Activated CD8-positive, alpha-beta T cell treated with anti-CD3 and anti-CD28 coated beads, Interleukin-2, amount 10 ng/mL, durations not matched to agents 7 days and 5 days (primary cell): Measurements from ENCODE around the gene PLXNA4. TPM values are rescaled to one million over a fixed set of nuclear protein-coding genes. Genes with fewer than 3 reads are reported as not detected.

Experiments used
- ATAC-seq: fragments of 150-1000 bp; cut with Tn5 transposase; one replicate; pipeline ENCODE4 v1.10.0; 2021; ENCODE audit warnings: moderate library complexity
- CTCF ChIA-PET: fragments of 350-600 bp; sonication (Branson Sonifier 250); formaldehyde crosslinking; loops from one replicate; lab custom pipeline; 2021; ENCODE audit warnings: antibody characterized with exemption; lab: Charles Lee
- POLR2A ChIA-PET: fragments of 350-600 bp; sonication (Branson Sonifier 250); formaldehyde crosslinking; loops from one replicate; lab custom pipeline; 2021; ENCODE audit warnings: antibody characterized with exemption; lab: Charles Lee
- DNase-seq: peaks from one replicate; pipeline ENCODE4 v3.0.0-alpha.2; 2020
- H3K27ac Mint-ChIP-seq: one replicate; pipeline ENCODE4 v1.8.0; 2021; ENCODE audit warnings: mild to moderate bottlenecking, mixed read lengths
- H3K27me3 Mint-ChIP-seq: one replicate; pipeline ENCODE4 v1.8.0; 2021; ENCODE audit warnings: low read depth, mixed read lengths
- H3K36me3 Mint-ChIP-seq: one replicate; pipeline ENCODE4 v1.8.0; 2021; ENCODE audit warnings: low read depth, mixed read lengths
- H3K4me1 Mint-ChIP-seq: one replicate; pipeline ENCODE4 v1.8.0; 2021; ENCODE audit warnings: low read depth, mixed read lengths
- H3K4me3 Mint-ChIP-seq: one replicate; pipeline ENCODE4 v1.8.0; 2021; ENCODE audit warnings: mild to moderate bottlenecking, mixed read lengths
- H3K9me3 Mint-ChIP-seq: one replicate; pipeline ENCODE4 v1.8.0; 2022; ENCODE audit warnings: mixed read lengths; ENCODE audit not compliant: insufficient read depth
- total RNA-seq, 2 experiments: library from RNA; stranded (reverse); gene quantifications; one replicate each; pipeline ENCODE4 v1.2.3, GENCODE V29; 2021

The PLXNA4 gene
- total RNA-seq, 2 experiments from 2014 or later: 45.4 to 47.2 TPM

GRCh38 chr7:132527467-132528410 lies 48.5 kb downstream of the PLXNA4 start:
- Mint-ChIP-seq H3K9me3 (no peaks in the 10 kb centered on the region), H3K36me3 (peaks cover 56% of the 10 kb centered on the region), H3K27me3 (peaks cover 3% of the 10 kb centered on the region), H3K27ac (peak overlapping the region; percentile 4), H3K4me3 (no peak overlapping the region), H3K4me1 (peaks cover 32% of the 10 kb centered on the region)
- ATAC-seq (no peak), DNase-seq (no peak)
- ChIA-PET POLR2A (no interaction called here), CTCF (interaction anchor here (1.4 kb wide), 1 partner anchor 10 kb away, joined by 4 read pairs; no protein-coding TSS in a partner anchor)

GRCh38 chr7:132526111-132526740 lies 50.0 kb downstream of the PLXNA4 start:
- DNase-seq (no peak), ATAC-seq (no peak)
- POLR2A ChIA-PET: no interaction called here
- peaks cover 3% of the 10 kb centered on the region for H3K27me3 Mint-ChIP-seq
- peaks cover 61% of the 10 kb centered on the region for H3K36me3 Mint-ChIP-seq
- H3K4me3 Mint-ChIP-seq: no peak overlapping the region
- no peak overlapping the region for H3K27ac Mint-ChIP-seq
- H3K4me1 Mint-ChIP-seq: peaks cover 22% of the 10 kb centered on the region
- no peaks in the 10 kb centered on the region for H3K9me3 Mint-ChIP-seq
- CTCF ChIA-PET: interaction anchor here (0.6 to 1.6 kb wide), 3 partner anchors 11 to 1075 kb away, joined by 3 to 4 read pairs (median 3); no protein-coding TSS in a partner anchor

DNA sequence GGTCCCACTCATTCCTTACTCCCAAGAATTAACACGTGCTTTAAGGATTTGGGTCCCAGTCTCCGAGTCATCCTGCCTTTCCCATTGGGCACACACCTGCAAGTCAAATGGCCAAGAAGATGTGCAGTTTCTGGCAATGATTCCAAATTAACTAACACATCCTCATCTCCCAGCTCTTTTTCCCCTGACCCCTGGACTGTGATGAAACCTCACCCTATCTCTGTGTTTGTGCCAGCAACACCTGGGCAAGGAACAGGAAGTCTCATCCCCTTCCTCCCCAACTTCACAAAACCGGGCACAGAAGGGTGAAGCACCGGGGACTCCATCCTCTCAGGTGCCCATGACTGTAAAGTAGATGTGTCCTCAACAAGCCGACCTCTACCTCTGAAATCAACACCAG lies 54.8 kb downstream of the PLXNA4 start:
- no peak for ATAC-seq
- H3K4me1 Mint-ChIP-seq: peaks cover 42% of the 10 kb centered on the region
- ChIA-PET POLR2A (no interaction called here), CTCF (interaction anchor here (1.7 kb wide), 1 partner anchor 11 kb away, joined by 4 read pairs; no protein-coding TSS in a partner anchor)
- no peak overlapping the region for H3K4me3 Mint-ChIP-seq
- H3K27ac Mint-ChIP-seq: no peak overlapping the region
- DNase-seq: no peak
- H3K27me3 Mint-ChIP-seq: no peaks in the 10 kb centered on the region
- no peaks in the 10 kb centered on the region for H3K9me3 Mint-ChIP-seq
- H3K36me3 Mint-ChIP-seq: peaks cover 54% of the 10 kb centered on the region

DNA sequence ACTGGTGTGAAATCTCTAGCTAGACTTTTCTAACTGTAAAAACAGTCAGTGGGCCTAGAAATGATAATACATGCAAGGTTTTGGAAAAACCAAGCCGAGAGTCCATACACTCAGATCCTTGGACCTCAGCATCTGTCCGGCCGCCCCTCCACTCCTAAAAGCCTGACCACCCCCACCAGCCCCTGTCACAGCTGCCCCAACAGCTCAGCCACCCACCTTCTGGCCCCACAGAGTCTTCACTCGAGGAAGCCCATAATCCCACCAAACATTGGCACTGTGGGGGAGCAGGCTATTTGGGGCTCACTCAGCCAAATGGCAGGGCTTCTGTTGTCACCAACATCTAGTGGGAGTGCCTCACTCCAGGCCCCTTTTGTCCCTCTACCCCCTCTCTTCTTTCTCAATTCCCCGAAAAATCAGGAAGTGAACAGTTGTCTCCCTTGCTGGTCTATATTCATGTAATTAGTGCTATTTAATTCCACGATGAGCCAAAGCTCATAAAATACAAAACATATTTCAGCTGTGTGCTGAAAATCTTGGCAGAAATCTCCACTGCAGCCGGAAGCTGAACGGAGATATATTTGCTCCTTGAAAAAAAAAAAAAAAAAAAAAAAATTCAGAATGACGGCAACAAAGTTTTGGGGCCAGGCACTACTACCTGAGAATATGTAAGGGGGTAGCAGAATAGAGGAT lies 55.5 kb downstream of the PLXNA4 start:
- ATAC-seq: no peak

GRCh38 chr7:132519936-132520335 lies 56.3 kb downstream of the PLXNA4 start:
- POLR2A ChIA-PET: no interaction called here
- Mint-ChIP-seq H3K27me3 (no peaks in the 10 kb centered on the region), H3K27ac (no peak overlapping the region), H3K9me3 (no peaks in the 10 kb centered on the region), H3K4me3 (no peak overlapping the region), H3K36me3 (peaks cover 49% of the 10 kb centered on the region), H3K4me1 (peaks cover 36% of the 10 kb centered on the region)
- ATAC-seq (no peak), DNase-seq (no peak)
- CTCF ChIA-PET: interaction anchor here (3.9 kb wide), 1 partner anchor 61 kb away, joined by 15 read pairs; no protein-coding TSS in a partner anchor

More for the DNA sequence above, 55.5 kb downstream of the PLXNA4 start:
- H3K27me3 Mint-ChIP-seq: no peaks in the 10 kb centered on the region
- H3K9me3 Mint-ChIP-seq: no peaks in the 10 kb centered on the region
- no peak overlapping the region for H3K27ac Mint-ChIP-seq
- peaks cover 36% of the 10 kb centered on the region for H3K4me1 Mint-ChIP-seq
- H3K36me3 Mint-ChIP-seq: peaks cover 49% of the 10 kb centered on the region
- ChIA-PET POLR2A (no interaction called here), CTCF (interaction anchor here (1.7 to 3.9 kb wide), 2 partner anchors 10 to 60 kb away, joined by 4 to 15 read pairs; no protein-coding TSS in a partner anchor)
- DNase-seq: no peak
- H3K4me3 Mint-ChIP-seq: no peak overlapping the region

DNA sequence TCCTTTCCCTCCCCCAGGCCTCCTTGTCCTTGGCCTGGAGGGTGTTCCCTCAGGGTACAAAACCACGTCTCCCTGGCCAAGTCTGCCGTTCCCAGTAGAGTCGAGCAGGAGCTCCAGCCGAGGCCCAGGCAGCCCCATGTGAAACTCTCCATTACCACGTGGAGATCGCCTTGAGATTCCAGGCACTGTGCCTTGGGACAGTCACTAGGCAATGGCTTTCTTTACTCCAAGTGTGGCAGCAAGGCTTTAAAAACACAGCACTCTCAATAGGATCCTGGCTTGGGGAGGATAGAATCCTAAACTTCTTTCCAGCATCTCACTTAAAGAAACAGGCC lies 57.5 kb downstream of the PLXNA4 start:
- H3K4me3 Mint-ChIP-seq: no peak overlapping the region
- DNase-seq: no peak
- ChIA-PET CTCF (interaction anchor here (1.3 to 3.9 kb wide), 3 partner anchors 42 to 62 kb away, joined by 4 to 15 read pairs (median 4); no protein-coding TSS in a partner anchor), POLR2A (no interaction called here)
- ATAC-seq: no peak
- H3K4me1 Mint-ChIP-seq: peaks cover 36% of the 10 kb centered on the region
- peak overlapping the region; percentile 35 for H3K27ac Mint-ChIP-seq
- no peaks in the 10 kb centered on the region for H3K9me3 Mint-ChIP-seq
- peaks cover 55% of the 10 kb centered on the region for H3K36me3 Mint-ChIP-seq
- H3K27me3 Mint-ChIP-seq: no peaks in the 10 kb centered on the region

- no peaks in the 10 kb centered on the region for H3K27me3 Mint-ChIP-seq
- DNase-seq (peak; percentile 42), ATAC-seq (no peak)
- no peak overlapping the region for H3K27ac Mint-ChIP-seq
- CTCF ChIA-PET: interaction anchor here (0.7 to 3.9 kb wide), 18 partner anchors 9 to 135 kb away, joined by 3 to 16 read pairs (median 4); no protein-coding TSS in a partner anchor
- POLR2A ChIA-PET: no interaction called here
- no peak overlapping the region for H3K4me3 Mint-ChIP-seq
- peaks cover 54% of the 10 kb centered on the region for H3K36me3 Mint-ChIP-seq
- H3K4me1 Mint-ChIP-seq: peaks cover 38% of the 10 kb centered on the region
- H3K9me3 Mint-ChIP-seq: no peaks in the 10 kb centered on the region
Measured at GRCh38 chr7:132518102-132518838, 58.0 kb downstream of the PLXNA4 start.

DNA sequence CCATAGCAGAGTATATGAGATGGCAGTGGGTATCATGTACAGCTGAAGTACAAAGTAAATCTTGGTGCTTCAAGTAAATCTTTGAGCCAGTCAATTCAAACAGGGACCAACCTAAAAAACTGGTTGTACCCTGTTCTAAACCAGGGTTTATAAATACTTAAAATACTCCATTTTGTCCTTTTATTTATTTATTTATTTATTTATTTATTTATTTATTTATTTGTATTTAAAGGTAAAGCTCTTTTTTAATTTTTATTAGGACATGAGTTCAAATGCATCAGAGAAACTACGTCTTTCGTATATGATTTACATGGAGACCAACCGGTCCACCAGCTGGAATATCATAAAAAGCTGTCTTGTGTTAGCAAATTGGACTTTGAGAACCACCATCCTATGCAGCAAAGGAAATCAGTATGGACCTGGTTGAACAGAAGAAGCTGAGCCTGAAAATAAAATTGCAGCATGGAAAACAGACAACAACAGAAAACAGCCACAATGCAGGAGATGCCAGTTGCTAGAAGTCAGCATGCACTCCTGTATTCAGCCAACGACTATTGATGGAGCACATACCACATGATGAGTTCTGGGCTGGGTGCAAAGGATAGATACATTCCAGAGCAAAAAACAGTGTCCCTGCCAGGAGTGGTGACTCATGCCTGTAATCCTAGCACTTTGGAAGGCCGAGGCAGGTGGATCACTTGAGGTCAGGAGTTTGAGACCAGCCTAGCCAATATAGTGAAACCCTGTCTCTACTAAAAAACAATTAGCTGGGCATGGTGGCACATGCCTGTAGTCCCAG lies 60.0 kb downstream of the PLXNA4 start:
- H3K9me3 Mint-ChIP-seq: no peaks in the 10 kb centered on the region
- H3K4me3 Mint-ChIP-seq: no peak overlapping the region
- CTCF ChIA-PET: interaction anchor here (0.7 to 3.9 kb wide), 9 partner anchors 10 to 137 kb away, joined by 3 to 16 read pairs (median 3); no protein-coding TSS in a partner anchor
- no peaks in the 10 kb centered on the region for H3K27me3 Mint-ChIP-seq
- DNase-seq (no peak), ATAC-seq (no peak)
- POLR2A ChIA-PET: no interaction called here
- peaks cover 47% of the 10 kb centered on the region for H3K36me3 Mint-ChIP-seq
- peaks cover 48% of the 10 kb centered on the region for H3K4me1 Mint-ChIP-seq
- no peak overlapping the region for H3K27ac Mint-ChIP-seq

DNA sequence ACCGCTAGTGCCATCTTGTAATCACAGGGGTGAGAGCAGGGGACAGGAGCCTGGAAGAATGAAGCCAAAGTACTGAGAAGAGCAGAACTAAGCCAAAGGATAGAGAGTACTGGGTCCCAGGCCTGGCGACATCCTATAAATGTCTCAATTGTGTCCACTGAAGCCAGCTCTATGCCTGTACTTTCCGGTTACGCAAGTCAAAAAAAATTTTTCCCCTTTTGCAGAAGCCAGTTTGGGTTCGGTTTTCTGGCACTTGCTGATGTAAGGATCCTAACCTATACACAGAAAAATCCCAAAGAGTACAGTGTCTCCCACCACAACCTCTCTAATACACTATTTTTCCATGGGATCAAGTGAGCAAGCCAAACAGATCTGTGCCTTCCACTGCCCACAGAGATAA lies 61.1 kb downstream of the PLXNA4 start:
- no peak overlapping the region for H3K4me3 Mint-ChIP-seq
- peaks cover 53% of the 10 kb centered on the region for H3K36me3 Mint-ChIP-seq
- ATAC-seq: no peak
- no peaks in the 10 kb centered on the region for H3K27me3 Mint-ChIP-seq
- CTCF ChIA-PET: interaction anchor here (0.7 to 3.7 kb wide), 5 partner anchors 28 to 120 kb away, joined by 3 to 16 read pairs (median 3); no protein-coding TSS in a partner anchor
- no peaks in the 10 kb centered on the region for H3K9me3 Mint-ChIP-seq
- peaks cover 51% of the 10 kb centered on the region for H3K4me1 Mint-ChIP-seq
- DNase-seq: no peak
- no peak overlapping the region for H3K27ac Mint-ChIP-seq
- POLR2A ChIA-PET: no interaction called here

DNA sequence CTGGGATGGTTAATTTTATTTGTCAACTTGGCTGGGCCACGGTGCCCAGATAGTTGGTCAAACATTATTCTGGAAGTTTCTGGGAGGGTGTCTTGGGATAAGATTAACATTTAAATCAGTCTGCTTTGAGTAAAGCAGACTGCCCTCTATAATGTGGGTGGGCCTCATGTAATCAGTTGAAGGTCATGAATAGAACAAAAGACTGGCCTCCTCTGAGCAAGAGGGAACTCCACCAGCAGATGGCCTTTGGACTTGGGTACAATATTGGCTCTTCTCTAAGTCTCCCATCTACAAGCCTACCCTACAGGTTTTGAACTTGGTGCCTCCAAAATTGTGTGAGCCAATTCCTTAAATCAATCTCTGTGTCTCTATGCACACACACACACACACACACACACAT lies 61.8 kb downstream of the PLXNA4 start:
- ATAC-seq (no peak), DNase-seq (no peak)
- Mint-ChIP-seq H3K27me3 (no peaks in the 10 kb centered on the region), H3K9me3 (no peaks in the 10 kb centered on the region), H3K27ac (no peak overlapping the region), H3K4me1 (peaks cover 51% of the 10 kb centered on the region), H3K36me3 (peaks cover 49% of the 10 kb centered on the region), H3K4me3 (no peak overlapping the region)
- POLR2A ChIA-PET: no interaction called here
- CTCF ChIA-PET: interaction anchor here (3.7 kb wide), 1 partner anchor 29 kb away, joined by 16 read pairs; no protein-coding TSS in a partner anchor
